Hippocampal formation (tissue), 2 donors: ENCODE measurements around the gene MAGEA12.
"Not testable (repeated sequence)": the region's sequence is repeated elsewhere in the genome, so short reads cannot be mapped to it uniquely, and the experiment has no call there.

Experiments
- DNase-seq, 2 donors: peaks; one replicate each; lab custom pipeline; 2025; lab: John Stamatoyannopoulos, UW

MAGEA12 gene, protein sequence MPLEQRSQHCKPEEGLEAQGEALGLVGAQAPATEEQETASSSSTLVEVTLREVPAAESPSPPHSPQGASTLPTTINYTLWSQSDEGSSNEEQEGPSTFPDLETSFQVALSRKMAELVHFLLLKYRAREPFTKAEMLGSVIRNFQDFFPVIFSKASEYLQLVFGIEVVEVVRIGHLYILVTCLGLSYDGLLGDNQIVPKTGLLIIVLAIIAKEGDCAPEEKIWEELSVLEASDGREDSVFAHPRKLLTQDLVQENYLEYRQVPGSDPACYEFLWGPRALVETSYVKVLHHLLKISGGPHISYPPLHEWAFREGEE

DNA sequence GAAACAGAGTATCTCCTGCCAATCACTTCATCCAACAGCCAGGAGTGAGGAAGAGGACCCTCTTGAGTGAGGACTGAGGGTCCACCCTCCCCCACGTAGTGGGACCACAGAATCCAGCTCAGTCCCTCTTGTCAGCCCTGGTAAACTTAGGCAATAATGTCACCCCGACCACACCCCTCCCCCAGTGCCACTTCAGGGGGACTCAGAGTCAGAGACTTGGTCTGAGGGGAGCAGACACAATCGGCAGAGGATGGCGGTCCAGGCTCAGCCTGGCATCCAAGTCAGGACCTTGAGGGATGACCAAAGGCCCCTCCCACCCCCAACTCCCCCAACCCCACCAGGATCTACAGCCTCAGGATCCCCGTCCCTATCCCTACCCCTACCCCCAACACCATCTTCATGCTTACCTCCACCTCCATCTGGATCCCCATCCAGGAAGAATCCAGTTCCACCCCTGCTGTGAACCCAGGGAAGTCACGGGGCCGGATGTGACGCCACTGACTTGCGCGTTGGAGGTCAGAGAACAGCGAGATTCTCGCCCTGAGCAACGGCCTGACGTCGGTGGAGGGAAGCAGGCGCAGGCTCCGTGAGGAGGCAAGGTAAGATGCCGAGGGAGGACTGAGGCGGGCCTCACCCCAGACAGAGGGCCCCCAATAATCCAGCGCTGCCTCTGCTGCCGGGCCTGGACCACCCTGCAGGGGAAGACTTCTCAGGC, at the start of gene MAGEA12, which contains the start of gene CSAG1:
Gene MAGEA12 (plus strand): TSS at position 497 of the 715 bp plus-strand sequence. CDS start 2,405 bp downstream, outside the sequence.
Gene CSAG1 (minus strand): TSS at position 461 of the 715 bp plus-strand sequence. CDS start 1,261 bp downstream, outside the sequence.
- DNase-seq: no peak

DNA sequence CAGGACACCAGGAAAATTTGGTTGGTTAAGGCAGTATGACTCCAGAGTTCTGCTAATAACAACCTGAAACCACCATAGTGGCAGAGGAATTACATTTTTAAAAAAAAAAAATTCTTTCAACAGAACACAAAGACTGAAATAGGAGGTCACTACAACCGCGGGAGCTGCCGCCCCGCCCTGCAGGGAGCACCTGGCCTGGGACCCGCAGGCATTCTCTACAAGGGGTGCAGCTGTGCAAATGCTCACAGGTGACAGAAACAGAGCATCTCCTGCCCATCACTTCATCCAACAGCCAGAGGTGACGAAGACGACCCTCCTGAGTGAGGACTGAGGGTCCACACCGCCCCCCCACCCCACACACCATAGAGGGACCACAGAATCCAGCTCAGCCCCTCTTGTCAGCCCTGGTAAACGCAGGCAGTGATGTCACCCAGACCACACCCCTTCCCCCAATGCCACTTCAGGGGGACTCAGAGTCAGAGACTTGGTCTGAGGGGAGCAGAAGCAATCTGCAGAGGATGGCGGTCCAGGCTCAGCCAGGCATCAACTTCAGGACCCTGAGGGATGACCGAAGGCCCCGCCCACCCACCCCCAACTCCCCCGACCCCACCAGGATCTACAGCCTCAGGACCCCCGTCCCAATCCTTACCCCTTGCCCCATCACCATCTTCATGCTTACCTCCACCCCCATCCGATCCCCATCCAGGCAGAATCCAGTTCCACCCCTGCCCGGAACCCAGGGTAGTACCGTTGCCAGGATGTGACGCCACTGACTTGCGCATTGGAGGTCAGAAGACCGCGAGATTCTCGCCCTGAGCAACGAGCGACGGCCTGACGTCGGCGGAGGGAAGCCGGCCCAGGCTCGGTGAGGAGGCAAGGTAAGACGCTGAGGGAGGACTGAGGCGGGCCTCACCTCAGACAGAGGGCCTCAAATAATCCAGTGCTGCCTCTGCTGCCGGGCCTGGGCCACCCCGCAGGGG, 35.3 kb upstream of the MAGEA12 start, which contains the start of gene MAGEA3:
Gene MAGEA3 (plus strand): TSS at position 843 of the 980 bp plus-strand sequence. CDS start 2,039 bp downstream, outside the sequence.
- not testable (repeated sequence) for DNase-seq

DNA sequence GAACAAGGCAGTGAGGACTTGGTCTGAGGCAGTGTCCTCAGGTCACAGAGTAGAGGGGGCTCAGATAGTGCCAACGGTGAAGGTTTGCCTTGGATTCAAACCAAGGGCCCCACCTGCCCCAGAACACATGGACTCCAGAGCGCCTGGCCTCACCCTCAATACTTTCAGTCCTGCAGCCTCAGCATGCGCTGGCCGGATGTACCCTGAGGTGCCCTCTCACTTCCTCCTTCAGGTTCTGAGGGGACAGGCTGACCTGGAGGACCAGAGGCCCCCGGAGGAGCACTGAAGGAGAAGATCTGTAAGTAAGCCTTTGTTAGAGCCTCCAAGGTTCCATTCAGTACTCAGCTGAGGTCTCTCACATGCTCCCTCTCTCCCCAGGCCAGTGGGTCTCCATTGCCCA, 33.2 kb upstream of the MAGEA12 start:
- not testable (repeated sequence) for DNase-seq

DNA sequence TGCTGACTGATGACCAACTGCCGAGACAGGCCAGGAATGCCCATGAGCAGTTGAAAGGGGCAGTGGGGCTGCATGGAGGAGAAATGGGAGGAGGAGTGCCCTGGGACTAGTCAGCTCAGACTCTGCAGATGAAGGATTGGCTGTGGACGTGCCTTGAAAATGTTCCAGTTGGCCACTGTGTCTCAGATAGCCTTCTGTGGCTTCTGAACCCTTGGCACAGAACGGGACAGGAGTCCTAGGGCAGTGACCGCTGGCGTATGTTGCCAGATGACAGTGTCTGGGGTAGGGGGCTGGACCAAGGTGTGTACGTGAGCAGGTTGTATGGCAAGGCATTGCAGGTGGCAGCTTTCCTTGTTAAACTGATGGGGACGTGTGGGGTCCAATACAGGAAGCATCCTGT, 27.1 kb upstream of the MAGEA12 start:
- not testable (repeated sequence) for DNase-seq

DNA sequence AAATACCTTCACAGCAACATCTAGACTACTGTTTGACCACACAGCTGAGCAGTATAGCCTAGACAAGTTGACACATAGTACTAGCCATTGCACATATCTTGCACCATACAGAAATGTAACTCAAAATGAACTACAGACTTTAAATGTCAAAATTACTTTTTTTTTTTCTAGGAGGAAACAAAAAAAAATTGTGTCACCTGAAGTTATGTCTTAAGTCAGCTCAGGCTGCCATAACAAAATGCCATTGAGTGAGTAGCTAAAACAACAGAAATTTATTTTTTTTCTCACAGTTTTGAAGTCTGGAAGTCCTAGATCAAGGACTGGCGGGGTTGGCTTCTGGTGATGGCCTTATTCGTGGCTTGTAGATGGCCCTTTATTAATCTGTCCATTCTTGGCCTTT, 24.4 kb upstream of the MAGEA12 start, which contains the start of gene CSAG2:
Gene CSAG2 (minus strand): TSS at position 101 of the 400 bp plus-strand sequence. CDS start 161 bp downstream, outside the sequence.
- not testable (repeated sequence) for DNase-seq

DNA sequence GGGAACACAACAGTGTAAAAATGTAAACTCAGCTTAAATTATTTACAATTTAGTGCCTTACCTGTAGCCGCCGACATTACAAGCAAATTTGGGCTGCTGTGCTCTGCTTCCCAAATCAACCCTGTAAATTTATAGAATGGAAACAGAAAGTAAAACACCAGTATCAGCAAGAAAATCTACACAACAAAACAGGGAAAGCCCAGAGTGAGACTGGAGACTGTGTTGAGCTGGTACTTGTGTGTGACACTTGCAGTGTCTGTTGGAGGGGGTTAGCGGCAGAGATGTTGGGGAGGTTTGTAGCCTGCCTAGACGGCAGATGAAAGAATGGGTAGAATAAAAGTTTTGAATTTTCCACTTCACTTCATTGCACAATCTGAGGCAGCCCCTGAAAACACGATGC, 20.4 kb upstream of the MAGEA12 start:
- DNase-seq: not testable (repeated sequence)

DNA sequence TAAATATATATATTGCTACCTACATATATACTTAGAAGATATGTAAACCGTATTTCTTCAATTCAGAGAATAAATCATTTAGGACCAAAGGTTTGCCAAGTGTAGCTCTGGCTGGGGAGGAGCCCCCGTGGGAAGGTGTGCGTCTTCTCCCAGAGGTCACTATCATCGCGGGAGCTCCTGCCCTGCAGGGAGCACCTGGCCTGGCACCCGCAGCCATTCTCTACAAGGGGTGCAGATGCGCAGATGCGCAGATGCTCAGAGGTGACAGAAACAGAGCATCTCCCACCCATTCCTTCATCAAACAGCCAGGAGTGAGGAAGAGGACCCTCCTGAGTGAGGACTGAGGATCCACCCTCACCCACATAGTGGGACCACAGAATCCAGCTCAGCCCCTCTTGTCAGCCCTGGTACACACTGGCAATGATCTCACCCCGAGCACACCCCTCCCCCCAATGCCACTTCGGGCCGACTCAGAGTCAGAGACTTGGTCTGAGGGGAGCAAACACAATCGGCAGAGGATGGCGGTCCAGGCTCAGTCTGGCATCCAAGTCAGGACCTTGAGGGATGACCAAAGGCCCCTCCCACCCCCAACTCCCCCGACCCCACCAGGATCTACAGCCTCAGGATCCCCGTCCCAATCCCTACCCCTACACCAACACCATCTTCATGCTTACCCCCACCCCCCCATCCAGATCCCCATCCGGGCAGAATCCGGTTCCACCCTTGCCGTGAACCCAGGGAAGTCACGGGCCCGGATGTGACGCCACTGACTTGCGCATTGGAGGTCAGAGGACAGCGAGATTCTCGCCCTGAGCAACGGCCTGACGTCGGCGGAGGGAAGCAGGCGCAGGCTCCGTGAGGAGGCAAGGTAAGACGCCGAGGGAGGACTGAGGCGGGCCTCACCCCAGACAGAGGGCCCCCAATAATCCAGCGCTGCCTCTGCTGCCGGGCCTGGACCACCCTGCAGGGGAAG, 19.5 kb upstream of the MAGEA12 start, which contains the start of gene MAGEA2B:
Gene MAGEA2B (plus strand): TSS at position 814 of the 973 bp plus-strand sequence. CDS start 2,479 bp downstream, outside the sequence.
- DNase-seq: not testable (repeated sequence)

DNA sequence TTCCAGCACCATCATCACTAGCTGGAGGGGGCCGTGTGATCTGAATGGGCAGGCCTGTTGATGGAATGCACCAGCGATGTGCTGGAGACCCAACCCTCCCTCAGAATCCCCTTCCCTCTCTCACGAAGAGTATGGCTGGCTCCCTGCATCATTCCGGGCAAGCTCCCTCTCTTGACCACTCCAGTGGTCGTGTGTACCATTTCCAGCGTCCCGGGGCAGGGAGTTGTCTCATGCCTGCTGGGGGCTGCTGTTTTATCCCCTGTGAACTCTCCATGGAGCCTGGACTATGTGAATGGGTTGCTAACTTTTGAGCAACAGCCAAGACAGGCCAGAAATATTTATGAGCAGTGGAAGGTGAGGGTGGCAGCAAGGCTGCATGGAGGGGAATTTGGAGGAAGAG, 8.1 kb upstream of the MAGEA12 start:
- no peak for DNase-seq

DNA sequence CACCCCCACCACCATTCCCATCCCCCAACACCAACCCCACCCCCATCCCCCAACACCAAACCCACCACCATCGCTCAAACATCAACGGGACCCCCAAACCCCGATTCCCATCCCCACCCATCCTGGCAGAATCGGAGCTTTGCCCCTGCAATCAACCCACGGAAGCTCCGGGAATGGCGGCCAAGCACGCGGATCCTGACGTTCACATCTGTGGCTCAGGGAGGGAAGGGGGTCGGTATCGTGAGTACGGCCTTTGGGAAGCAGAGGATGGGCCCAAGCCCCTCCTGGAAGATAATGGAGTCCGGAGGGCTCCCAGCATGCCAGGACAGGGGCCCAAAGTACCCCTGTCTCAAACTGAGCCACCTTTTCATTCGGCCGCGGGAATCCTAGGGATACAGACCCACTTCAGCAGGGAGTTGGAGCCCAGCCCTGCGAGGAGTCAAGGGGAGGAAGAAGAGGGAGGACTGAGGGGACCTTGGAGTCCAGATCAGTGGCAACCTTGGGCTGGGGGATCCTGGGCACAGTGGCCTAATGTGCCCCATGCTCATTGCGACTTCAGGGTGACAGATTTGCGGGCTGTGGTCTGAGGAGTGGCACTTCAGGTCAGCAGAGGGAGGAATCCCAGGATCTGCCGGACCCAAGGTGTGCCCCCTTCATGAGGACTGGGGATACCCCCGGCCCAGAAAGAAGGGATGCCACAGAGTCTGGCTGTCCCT, 744 bp downstream of the MAGEA12 start:
- not testable (repeated sequence) for DNase-seq

DNA sequence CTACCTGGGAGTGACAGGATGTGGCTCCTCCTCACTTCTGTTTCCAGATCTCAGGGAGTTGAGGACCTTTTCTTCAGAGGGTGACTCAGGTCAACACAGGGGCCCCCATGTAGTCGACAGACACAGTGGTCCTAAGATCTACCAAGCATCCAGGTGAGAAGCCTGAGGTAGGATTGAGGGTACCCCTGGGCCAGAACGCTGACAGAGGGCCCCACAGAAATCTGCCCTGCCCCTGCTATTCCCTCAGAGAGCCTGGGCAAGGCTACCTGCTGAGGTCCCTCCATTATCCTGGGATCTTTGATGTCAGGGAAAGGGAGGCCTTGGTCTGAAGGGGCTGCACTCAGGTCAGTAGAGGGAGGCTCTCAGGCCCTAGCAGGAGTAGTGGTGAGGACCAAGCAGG, 1.5 kb downstream of the MAGEA12 start:
- no peak for DNase-seq

DNA sequence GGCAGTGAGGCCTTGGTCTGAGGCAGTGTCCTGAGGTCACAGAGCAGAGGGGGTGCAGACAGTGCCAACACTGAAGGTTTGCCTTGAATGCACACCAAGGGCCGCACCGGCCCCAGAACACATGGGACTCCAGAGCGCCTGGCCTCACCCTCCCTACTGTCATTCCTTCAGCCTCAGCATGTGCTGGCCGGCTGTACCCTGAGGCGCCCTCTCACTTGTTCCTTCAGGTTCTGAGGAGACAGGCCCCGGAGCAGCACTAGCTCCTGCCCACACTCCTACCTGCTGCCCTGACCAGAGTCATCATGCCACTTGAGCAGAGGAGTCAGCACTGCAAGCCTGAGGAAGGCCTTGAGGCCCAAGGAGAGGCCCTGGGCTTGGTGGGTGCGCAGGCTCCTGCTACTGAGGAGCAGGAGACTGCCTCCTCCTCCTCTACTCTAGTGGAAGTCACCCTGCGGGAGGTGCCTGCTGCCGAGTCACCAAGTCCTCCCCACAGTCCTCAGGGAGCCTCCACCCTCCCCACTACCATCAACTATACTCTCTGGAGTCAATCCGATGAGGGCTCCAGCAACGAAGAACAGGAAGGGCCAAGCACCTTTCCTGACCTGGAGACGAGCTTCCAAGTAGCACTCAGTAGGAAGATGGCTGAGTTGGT, 2.4 kb downstream of the MAGEA12 start:
- no peak for DNase-seq

DNA sequence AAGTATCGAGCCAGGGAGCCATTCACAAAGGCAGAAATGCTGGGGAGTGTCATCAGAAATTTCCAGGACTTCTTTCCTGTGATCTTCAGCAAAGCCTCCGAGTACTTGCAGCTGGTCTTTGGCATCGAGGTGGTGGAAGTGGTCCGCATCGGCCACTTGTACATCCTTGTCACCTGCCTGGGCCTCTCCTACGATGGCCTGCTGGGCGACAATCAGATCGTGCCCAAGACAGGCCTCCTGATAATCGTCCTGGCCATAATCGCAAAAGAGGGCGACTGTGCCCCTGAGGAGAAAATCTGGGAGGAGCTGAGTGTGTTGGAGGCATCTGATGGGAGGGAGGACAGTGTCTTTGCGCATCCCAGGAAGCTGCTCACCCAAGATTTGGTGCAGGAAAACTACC, 3.0 kb downstream of the MAGEA12 start:
- not testable (repeated sequence) for DNase-seq

DNA sequence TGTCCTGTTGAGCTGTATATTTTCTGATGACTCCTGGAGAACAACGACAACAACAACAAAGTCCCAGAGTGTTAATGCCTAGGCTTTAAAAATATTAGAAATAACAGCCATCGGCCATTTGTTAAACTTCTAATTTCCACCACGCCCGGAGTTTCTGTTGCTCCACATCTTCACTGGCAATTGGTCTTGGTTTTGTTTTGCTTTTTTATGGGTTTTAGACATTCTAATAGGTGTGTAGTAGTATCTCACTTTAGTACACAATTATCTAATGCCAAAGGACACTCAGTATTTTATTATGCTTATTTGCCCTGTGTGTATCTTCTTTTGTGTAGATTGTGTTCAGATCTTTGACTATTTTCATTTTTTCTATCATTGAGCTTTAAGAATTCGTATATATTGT, 5.0 kb downstream of the MAGEA12 start:
- no peak for DNase-seq

DNA sequence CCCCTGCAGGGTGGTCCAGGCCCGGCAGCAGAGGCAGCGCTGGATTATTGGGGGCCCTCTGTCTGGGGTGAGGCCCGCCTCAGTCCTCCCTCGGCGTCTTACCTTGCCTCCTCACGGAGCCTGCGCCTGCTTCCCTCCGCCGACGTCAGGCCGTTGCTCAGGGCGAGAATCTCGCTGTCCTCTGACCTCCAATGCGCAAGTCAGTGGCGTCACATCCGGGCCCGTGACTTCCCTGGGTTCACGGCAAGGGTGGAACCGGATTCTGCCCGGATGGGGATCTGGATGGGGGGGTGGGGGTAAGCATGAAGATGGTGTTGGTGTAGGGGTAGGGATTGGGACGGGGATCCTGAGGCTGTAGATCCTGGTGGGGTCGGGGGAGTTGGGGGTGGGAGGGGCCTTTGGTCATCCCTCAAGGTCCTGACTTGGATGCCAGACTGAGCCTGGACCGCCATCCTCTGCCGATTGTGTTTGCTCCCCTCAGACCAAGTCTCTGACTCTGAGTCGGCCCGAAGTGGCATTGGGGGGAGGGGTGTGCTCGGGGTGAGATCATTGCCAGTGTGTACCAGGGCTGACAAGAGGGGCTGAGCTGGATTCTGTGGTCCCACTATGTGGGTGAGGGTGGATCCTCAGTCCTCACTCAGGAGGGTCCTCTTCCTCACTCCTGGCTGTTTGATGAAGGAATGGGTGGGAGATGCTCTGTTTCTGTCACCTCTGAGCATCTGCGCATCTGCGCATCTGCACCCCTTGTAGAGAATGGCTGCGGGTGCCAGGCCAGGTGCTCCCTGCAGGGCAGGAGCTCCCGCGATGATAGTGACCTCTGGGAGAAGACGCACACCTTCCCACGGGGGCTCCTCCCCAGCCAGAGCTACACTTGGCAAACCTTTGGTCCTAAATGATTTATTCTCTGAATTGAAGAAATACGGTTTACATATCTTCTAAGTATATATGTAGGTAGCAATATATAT, 20.4 kb downstream of the MAGEA12 start, which contains the start of gene MAGEA2:
Gene MAGEA2 (minus strand): TSS at position 157 of the 965 bp plus-strand sequence. CDS start 2,479 bp downstream, outside the sequence.
- DNase-seq: not testable (repeated sequence)

DNA sequence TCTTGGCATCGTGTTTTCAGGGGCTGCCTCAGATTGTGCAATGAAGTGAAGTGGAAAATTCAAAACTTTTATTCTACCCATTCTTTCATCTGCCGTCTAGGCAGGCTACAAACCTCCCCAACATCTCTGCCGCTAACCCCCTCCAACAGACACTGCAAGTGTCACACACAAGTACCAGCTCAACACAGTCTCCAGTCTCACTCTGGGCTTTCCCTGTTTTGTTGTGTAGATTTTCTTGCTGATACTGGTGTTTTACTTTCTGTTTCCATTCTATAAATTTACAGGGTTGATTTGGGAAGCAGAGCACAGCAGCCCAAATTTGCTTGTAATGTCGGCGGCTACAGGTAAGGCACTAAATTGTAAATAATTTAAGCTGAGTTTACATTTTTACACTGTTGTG, 21.3 kb downstream of the MAGEA12 start:
- not testable (repeated sequence) for DNase-seq

DNA sequence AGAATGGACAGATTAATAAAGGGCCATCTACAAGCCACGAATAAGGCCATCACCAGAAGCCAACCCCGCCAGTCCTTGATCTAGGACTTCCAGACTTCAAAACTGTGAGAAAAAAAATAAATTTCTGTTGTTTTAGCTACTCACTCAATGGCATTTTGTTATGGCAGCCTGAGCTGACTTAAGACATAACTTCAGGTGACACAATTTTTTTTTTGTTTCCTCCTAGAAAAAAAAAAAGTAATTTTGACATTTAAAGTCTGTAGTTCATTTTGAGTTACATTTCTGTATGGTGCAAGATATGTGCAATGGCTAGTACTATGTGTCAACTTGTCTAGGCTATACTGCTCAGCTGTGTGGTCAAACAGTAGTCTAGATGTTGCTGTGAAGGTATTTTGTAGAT, 25.4 kb downstream of the MAGEA12 start, which contains the start of gene CSAG3:
Gene CSAG3 (plus strand): TSS at position 301 of the 400 bp plus-strand sequence.
- DNase-seq: not testable (repeated sequence)

DNA sequence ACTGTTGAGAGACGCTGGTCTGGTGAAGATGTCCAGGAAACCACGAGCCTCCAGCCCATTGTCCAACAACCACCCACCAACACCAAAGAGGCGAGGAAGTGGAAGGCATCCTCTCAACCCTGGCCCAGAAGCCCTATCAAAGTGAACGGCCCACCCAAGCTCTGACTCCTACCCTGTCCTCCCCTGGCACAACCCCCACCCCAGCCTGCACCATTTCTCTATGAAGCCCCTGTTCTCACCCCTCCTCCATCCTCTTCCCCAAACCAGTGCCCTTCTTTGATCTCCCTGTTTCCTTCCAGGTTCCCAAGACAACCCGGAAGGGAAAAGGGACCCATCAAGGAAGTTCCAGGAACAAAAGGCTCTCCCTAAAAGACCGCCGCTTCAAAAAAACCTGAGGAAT, 26.0 kb downstream of the MAGEA12 start:
- not testable (repeated sequence) for DNase-seq
